GM12878 (cell line): ENCODE results near the gene DVL2. TPM values are rescaled to one million over a fixed set of nuclear protein-coding genes. Genes with fewer than 3 reads are reported as not detected.

Experiments used
- ATAC-seq: fragments of 200-7000 bp; cut with Tn5 transposase; 3 replicates; pipeline ENCODE4 v1.9.1; 2020; ENCODE audit warnings: mild to moderate bottlenecking, moderate library complexity
- BruUV-seq: library from RNA; stranded (reverse); fragments of 400-500 nt; replicated peaks from 2 replicates; lab custom pipeline; 2021; lab: Mats Ljungman, UMichigan
- CTCF ChIA-PET: fragments of 300-600 bp; sonication (Branson Sonifier 250); formaldehyde crosslinking; extraction: SDS; loops from one replicate; lab custom pipeline; 2021; ENCODE audit warnings: inconsistent platforms; lab: Yijun Ruan, JAX
- POLR2A ChIA-PET: fragments of 350-600 bp; formaldehyde crosslinking; extraction: SDS; loops from one replicate; lab custom pipeline; 2021; ENCODE audit warnings: inconsistent platforms; lab: Charles Lee
- RAD21 ChIA-PET: fragments of 300-600 bp; sonication (Branson Sonifier 250); formaldehyde crosslinking; loops from one replicate; lab custom pipeline; 2023; ENCODE audit warnings: antibody characterized with exemption; ENCODE audit not compliant: unreplicated experiment; lab: Charles Lee
- SMC1A ChIA-PET: fragments of 300-600 bp; sonication (Branson Sonifier 250); formaldehyde crosslinking; loops from one replicate; lab custom pipeline; 2023; ENCODE audit not compliant: unreplicated experiment, uncharacterized antibody; lab: Charles Lee
- DNase-seq: peaks from one replicate; pipeline ENCODE4 v3.0.0-alpha.2; 2011; ENCODE audit warnings: low read depth, low spot score
- FAIRE-seq: peaks from 3 replicates; lab custom pipeline; 2011; peaks lifted over from hg19 to GRCh38; lab: Jason Lieb, UNC
- H2AFZ ChIP-seq: 2 replicates; pipeline ENCODE4 v1.6.0; 2011; ENCODE audit warnings: low read depth, low read length, control low read depth; ENCODE audit not compliant: control insufficient read depth
- H3K27ac ChIP-seq: 2 replicates; pipeline ENCODE4 v1.5.1; 2011; ENCODE audit warnings: control low read depth; ENCODE audit not compliant: control insufficient read depth, insufficient read depth
- H3K27me3 ChIP-seq, 2 experiments: replicated peaks in 1 of 2; 2 replicates each; pipeline versions ENCODE4 v1.6.0 to v1.6.1; 2011; ENCODE audit warnings: low read length in 1 of 2; ENCODE audit not compliant: control insufficient read depth in 2 of 2, insufficient read depth in 2 of 2
- H3K36me3 ChIP-seq, 2 experiments: 2 replicates each; pipeline ENCODE4 v1.5.1; 2011; ENCODE audit warnings: low read length in 1 of 2; ENCODE audit not compliant: control insufficient read depth in 2 of 2, insufficient read depth in 2 of 2
- H3K4me1 ChIP-seq: 2 replicates; pipeline ENCODE4 v1.6.1; 2011; ENCODE audit warnings: mild to moderate bottlenecking, low read length, moderate library complexity, mixed read lengths; ENCODE audit not compliant: control insufficient read depth, insufficient read depth
- H3K4me2 ChIP-seq: 2 replicates; pipeline ENCODE4 v1.6.0; 2011; ENCODE audit warnings: control low read depth; ENCODE audit not compliant: control insufficient read depth, insufficient read depth
- H3K4me3 ChIP-seq: fragments of 200-600 bp; sonication (generic); 2 replicates; pipeline ENCODE4 v1.5.1; 2016
- H3K79me2 ChIP-seq: 2 replicates; pipeline ENCODE4 v1.6.0; 2011; ENCODE audit warnings: low read length; ENCODE audit not compliant: control insufficient read depth, insufficient read depth
- H3K9ac ChIP-seq: 2 replicates; pipeline ENCODE4 v1.8.0; 2011; ENCODE audit warnings: low read length, control low read depth, mixed read lengths; ENCODE audit not compliant: control insufficient read depth, insufficient read depth
- H3K9me3 ChIP-seq: replicated peaks from 3 replicates; pipeline ENCODE4 v1.5.1; 2011; ENCODE audit warnings: mild to moderate bottlenecking, low read length; ENCODE audit not compliant: control insufficient read depth, insufficient read depth
- H4K20me1 ChIP-seq: 2 replicates; pipeline ENCODE4 v1.6.0; 2011; ENCODE audit not compliant: control insufficient read depth, insufficient read depth
- BMI1 ChIP-seq: fragments of 450-650 bp; IDR thresholded peaks from 2 replicates; pipeline ENCODE4 v1.6.1; 2016; ENCODE audit warnings: mild to moderate bottlenecking, moderate library complexity, borderline replicate concordance
- E2F4 ChIP-seq: IDR thresholded peaks from 2 replicates; pipeline ENCODE4 v1.6.1; 2012; ENCODE audit warnings: low read depth, low read length, improper control_type of control experiment
- ESRRA ChIP-seq: IDR thresholded peaks from 2 replicates; pipeline ENCODE4 v1.6.1; 2012; ENCODE audit warnings: mild to moderate bottlenecking, low read length, improper control_type of control experiment
- FOS ChIP-seq: IDR thresholded peaks from 3 replicates; pipeline ENCODE4 v1.6.1; 2011; ENCODE audit warnings: borderline replicate concordance; ENCODE audit not compliant: insufficient read length; ENCODE audit errors: extremely low read depth
- FOXM1 ChIP-seq: IDR thresholded peaks from 2 replicates; pipeline ENCODE4 v1.6.1; 2012; ENCODE audit warnings: low read depth, mild to moderate bottlenecking, inconsistent platforms, low read length, moderate library complexity
- GABPA ChIP-seq: IDR thresholded peaks from 2 replicates; pipeline ENCODE4 v1.6.1; 2014; ENCODE audit warnings: antibody characterized with exemption, low read depth, mild to moderate bottlenecking, inconsistent platforms
- HCFC1 ChIP-seq: fragments of 150-350 bp; IDR thresholded peaks from 2 replicates; pipeline ENCODE4 v1.6.1; 2014; ENCODE audit warnings: low read length
- POU2F2 ChIP-seq: IDR thresholded peaks from 3 replicates; pipeline ENCODE4 v1.6.1; 2011; ENCODE audit warnings: low read depth, mild to moderate bottlenecking, low read length, borderline replicate concordance
- RAD21 ChIP-seq: IDR thresholded peaks from 2 replicates; pipeline ENCODE4 v1.6.1; 2011; ENCODE audit warnings: mild to moderate bottlenecking, low read depth, low read length, moderate library complexity; ENCODE audit not compliant: insufficient read depth
- RUNX3 ChIP-seq: IDR thresholded peaks from 2 replicates; pipeline ENCODE4 v1.6.1; 2012; ENCODE audit warnings: low read length, inconsistent platforms
- ZBTB40 ChIP-seq: fragments of 450-650 bp; IDR thresholded peaks from 2 replicates; pipeline ENCODE4 v1.6.1; 2016; ENCODE audit warnings: mild to moderate bottlenecking, moderate library complexity, borderline replicate concordance
- ZNF384 ChIP-seq: IDR thresholded peaks from 2 replicates; pipeline ENCODE4 v1.6.1; 2012; ENCODE audit warnings: low read depth, mild to moderate bottlenecking, low read length, improper control_type of control experiment, borderline replicate concordance
- ZZZ3 ChIP-seq: IDR thresholded peaks from 2 replicates; pipeline ENCODE4 v1.6.1; 2011; ENCODE audit warnings: low read depth; ENCODE audit not compliant: control insufficient read depth, insufficient read length
- whole genome bisulfite sequencing: methylation state at CpG from one replicate; pipeline ENCODE4 v1.1.6; 2016; ENCODE audit warnings: low lambda C conversion rate; ENCODE audit not compliant: insufficient replicate concordance, insufficient coverage; ENCODE audit errors: missing lambda C conversion rate; 5-methylcytosine and 5-hydroxymethylcytosine counted together
- in situ Hi-C: fragments of 300-500 bp; cut with MboI; formaldehyde crosslinking; loops from 9 replicates; pipeline ENCODE4 v1.14.3; 2018; ENCODE audit warnings: mixed read lengths
- intact Hi-C: fragments of 100-400 bp; cut with micrococcal nuclease; formaldehyde crosslinking; loops from one replicate; pipeline ENCODE4 v1.14.2; 2022; ENCODE audit not compliant: unreplicated experiment
- polyA plus RNA-seq, 11 experiments: library from polyadenylated mRNA; depleted of rRNA in 4 of 11; unstranded in 6 of 11; stranded (reverse) in 5 of 11; fragments of >200 nt; fragmentation: Nextera tagmentation in 4 of 11; fragmentation: Illumina TruSeq in 1 of 11; extraction: Ambion mirVana in 4 of 11; extraction: Trizol in 1 of 11; gene quantifications; 1 replicate in 1 of 11; 2 replicates in 10 of 11; pipeline versions ENCODE4 v1.2.1 to v1.2.3, GENCODE V29; 2011 to 2016; ENCODE audit warnings: inconsistent platforms in 2 of 11, missing spikeins in 2 of 11, low read depth in 1 of 11
- total RNA-seq, 4 experiments: library from RNA; depleted of rRNA in 3 of 4; stranded (reverse); fragments of >200 nt in 3 of 4; fragmentation: Illumina TruSeq in 1 of 4; extraction: Trizol in 1 of 4; gene quantifications; 2 replicates each; pipeline versions ENCODE4 v1.2.1 to v1.2.3, GENCODE V29; 2013 to 2021
- TF ChIP-seq, protein P1 (sequence below): fragments of 450-650 bp; formaldehyde crosslinking; IDR thresholded peaks from 2 replicates; pipeline ENCODE4 v1.4.0; 2020; ENCODE audit warnings: mild to moderate bottlenecking, moderate library complexity

The DVL2 gene
- total and polyA plus RNA-seq, 10 of the 15 experiments (the other 5 are each of a cell fraction or from before 2014, with no cell fraction given): 0.97 to 44.8 (median 23.2) TPM

DNA sequence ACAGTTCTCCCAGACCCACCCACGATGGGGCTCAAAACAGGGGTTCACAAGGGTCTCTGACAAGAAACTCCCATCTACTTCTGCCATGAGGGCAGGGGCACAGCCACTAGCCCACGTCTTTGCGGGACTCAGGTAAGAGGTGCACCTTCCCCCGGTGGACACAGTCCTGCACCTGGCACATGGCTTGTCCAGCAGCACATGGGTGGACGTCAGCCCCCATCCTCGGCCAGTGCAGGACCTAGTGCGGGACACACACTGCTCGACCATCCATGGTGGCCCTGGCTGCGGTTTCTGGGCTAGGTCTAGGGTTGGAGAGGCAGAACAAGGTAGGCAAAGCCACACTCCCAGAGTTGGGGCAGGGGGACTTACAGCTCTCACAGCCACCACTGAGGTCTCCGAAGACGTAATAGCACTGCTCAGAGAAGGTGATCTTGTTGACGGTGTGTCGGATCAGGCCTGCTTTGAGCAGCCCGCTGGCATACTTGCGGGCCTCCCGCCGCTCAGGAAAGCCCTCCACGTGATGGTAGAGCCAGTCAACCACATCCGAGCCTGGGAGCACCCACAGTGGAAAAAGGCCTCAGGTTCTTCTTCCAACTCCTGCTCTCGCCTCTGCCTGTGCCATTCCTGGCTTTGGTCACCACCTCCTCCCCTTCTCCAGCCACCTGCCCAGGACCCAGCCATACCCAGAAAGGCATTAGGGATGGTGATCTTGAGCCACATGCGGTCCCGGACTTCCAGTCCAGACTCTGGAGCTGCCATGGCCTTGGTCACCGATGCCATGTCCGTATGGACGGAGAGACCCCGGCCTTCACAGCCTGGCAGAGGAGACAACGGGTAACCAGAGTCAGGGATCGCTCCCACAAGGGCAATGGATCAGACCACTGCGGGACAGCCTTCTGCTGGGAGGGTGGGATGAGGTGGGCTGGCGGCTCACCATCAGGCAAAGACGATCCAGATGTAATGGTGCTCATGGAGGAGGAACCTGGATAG, 7.3 kb downstream of the DVL2 start:
- intact Hi-C loops: no loop called here
- DNase-seq: no peak
- ChIA-PET CTCF (no interaction called here), SMC1A (no interaction called here), RAD21 (no interaction called here), POLR2A (no interaction called here)
- Histone ChIP-seq H3K36me3 (peaks cover 27 to 31% of the 10 kb centered on the region in 2 experiments), H3K9me3 (no peaks in the 10 kb centered on the region), H2AFZ (no peak overlapping the region), H4K20me1 (no peaks in the 10 kb centered on the region), H3K4me2 (no peak overlapping the region), H3K4me1 (no peaks in the 10 kb centered on the region; the same call in 1 of the 2 replicates), H3K79me2 (peaks cover 5% of the 10 kb centered on the region), H3K27me3 (no peaks in the 10 kb centered on the region), H3K9ac (no peak overlapping the region), H3K27ac (no peak overlapping the region), H3K4me3 (no peak overlapping the region)
- no peak for ATAC-seq
- WGBS: 98% methylated on average over 31 of the region's 31 CpGs
- TF ChIP-seq HCFC1: no peak
- no peak for TF ChIP-seq ESRRA
- TF ChIP-seq FOXM1: no peak
- no peak for TF ChIP-seq FOS
- TF ChIP-seq BMI1: no peak
- TF ChIP-seq, protein P1, sequence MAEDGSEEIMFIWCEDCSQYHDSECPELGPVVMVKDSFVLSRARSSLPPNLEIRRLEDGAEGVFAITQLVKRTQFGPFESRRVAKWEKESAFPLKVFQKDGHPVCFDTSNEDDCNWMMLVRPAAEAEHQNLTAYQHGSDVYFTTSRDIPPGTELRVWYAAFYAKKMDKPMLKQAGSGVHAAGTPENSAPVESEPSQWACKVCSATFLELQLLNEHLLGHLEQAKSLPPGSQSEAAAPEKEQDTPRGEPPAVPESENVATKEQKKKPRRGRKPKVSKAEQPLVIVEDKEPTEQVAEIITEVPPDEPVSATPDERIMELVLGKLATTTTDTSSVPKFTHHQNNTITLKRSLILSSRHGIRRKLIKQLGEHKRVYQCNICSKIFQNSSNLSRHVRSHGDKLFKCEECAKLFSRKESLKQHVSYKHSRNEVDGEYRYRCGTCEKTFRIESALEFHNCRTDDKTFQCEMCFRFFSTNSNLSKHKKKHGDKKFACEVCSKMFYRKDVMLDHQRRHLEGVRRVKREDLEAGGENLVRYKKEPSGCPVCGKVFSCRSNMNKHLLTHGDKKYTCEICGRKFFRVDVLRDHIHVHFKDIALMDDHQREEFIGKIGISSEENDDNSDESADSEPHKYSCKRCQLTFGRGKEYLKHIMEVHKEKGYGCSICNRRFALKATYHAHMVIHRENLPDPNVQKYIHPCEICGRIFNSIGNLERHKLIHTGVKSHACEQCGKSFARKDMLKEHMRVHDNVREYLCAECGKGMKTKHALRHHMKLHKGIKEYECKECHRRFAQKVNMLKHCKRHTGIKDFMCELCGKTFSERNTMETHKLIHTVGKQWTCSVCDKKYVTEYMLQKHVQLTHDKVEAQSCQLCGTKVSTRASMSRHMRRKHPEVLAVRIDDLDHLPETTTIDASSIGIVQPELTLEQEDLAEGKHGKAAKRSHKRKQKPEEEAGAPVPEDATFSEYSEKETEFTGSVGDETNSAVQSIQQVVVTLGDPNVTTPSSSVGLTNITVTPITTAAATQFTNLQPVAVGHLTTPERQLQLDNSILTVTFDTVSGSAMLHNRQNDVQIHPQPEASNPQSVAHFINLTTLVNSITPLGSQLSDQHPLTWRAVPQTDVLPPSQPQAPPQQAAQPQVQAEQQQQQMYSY (CRISPR knock-in tag): no peak
- no peak for TF ChIP-seq E2F4
- TF ChIP-seq ZBTB40: no peak
- no peak for TF ChIP-seq GABPA
- no peak for TF ChIP-seq POU2F2
- no peak for TF ChIP-seq ZNF384
- TF ChIP-seq RUNX3: no peak
- TF ChIP-seq RAD21: no peak
- no peak for TF ChIP-seq ZZZ3
- FAIRE-seq: no peak
- in situ Hi-C loops: no loop called here
- no TSS peak for BruUV-seq
